MCF 10A (cell line): Measurements from ENCODE around the gene PIEZO1. TPM values are rescaled to one million over a fixed set of nuclear protein-coding genes. Genes with fewer than 3 reads are reported as not detected.

Experiments used
- BruUV-seq: library from RNA; stranded (reverse); fragments of 400-500 nt; replicated peaks from 2 replicates; lab custom pipeline; 2021; lab: Mats Ljungman, UMichigan
- CTCF ChIA-PET: fragments of 300-600 bp; sonication (Branson Sonifier 250); formaldehyde crosslinking; extraction: SDS; loops from one replicate; lab custom pipeline; 2021; ENCODE audit warnings: antibody characterized with exemption, inconsistent platforms; lab: Yijun Ruan, JAX
- POLR2A ChIA-PET: fragments of 300-600, 350-650 bp; sonication (Branson Sonifier 250); formaldehyde crosslinking; extraction: SDS; loops from one replicate; lab custom pipeline; 2020; ENCODE audit warnings: antibody characterized with exemption, inconsistent platforms; lab: Yijun Ruan, JAX
- DNase-seq: peaks from one replicate; pipeline ENCODE4 v3.0.0-alpha.2; 2018; ENCODE audit not compliant: unreplicated experiment
- H3K27ac Mint-ChIP-seq: one replicate; pipeline ENCODE4 v1.8.0; 2022; ENCODE audit warnings: mild to moderate bottlenecking, low read depth, mixed read lengths; ENCODE audit not compliant: unreplicated experiment
- H3K27me3 Mint-ChIP-seq: one replicate; pipeline ENCODE4 v1.8.0; 2022; ENCODE audit warnings: mixed read lengths; ENCODE audit not compliant: insufficient read depth, unreplicated experiment
- H3K36me3 Mint-ChIP-seq: one replicate; pipeline ENCODE4 v1.8.0; 2022; ENCODE audit warnings: mild to moderate bottlenecking, moderate library complexity, mixed read lengths; ENCODE audit not compliant: insufficient read depth, unreplicated experiment
- H3K4me1 Mint-ChIP-seq: one replicate; pipeline ENCODE4 v1.8.0; 2022; ENCODE audit warnings: mixed read lengths; ENCODE audit not compliant: insufficient read depth, unreplicated experiment
- H3K4me3 Mint-ChIP-seq: one replicate; pipeline ENCODE4 v1.8.0; 2022; ENCODE audit warnings: mild to moderate bottlenecking, moderate library complexity, mixed read lengths; ENCODE audit not compliant: unreplicated experiment
- H3K9me3 Mint-ChIP-seq: one replicate; pipeline ENCODE4 v1.8.0; 2022; ENCODE audit warnings: mixed read lengths; ENCODE audit not compliant: unreplicated experiment
- intact Hi-C: fragments of 100-400 bp; cut with micrococcal nuclease; formaldehyde crosslinking; loops from 2 replicates; pipeline ENCODE4 v1.14.1; 2022
- total RNA-seq: library from RNA; stranded (reverse); gene quantifications from 2 replicates; pipeline ENCODE4 v1.2.3, GENCODE V29; 2022
- TF ChIP-seq, protein P1 (sequence below): fragments of 200-600 bp; IDR thresholded peaks from one replicate; pipeline ENCODE4 v1.8.0; 2022; ENCODE audit warnings: antibody characterized with exemption, mild to moderate bottlenecking; ENCODE audit not compliant: unreplicated experiment

The PIEZO1 gene
- total RNA-seq, 1 experiment from 2014 or later, result 193 TPM

DNA sequence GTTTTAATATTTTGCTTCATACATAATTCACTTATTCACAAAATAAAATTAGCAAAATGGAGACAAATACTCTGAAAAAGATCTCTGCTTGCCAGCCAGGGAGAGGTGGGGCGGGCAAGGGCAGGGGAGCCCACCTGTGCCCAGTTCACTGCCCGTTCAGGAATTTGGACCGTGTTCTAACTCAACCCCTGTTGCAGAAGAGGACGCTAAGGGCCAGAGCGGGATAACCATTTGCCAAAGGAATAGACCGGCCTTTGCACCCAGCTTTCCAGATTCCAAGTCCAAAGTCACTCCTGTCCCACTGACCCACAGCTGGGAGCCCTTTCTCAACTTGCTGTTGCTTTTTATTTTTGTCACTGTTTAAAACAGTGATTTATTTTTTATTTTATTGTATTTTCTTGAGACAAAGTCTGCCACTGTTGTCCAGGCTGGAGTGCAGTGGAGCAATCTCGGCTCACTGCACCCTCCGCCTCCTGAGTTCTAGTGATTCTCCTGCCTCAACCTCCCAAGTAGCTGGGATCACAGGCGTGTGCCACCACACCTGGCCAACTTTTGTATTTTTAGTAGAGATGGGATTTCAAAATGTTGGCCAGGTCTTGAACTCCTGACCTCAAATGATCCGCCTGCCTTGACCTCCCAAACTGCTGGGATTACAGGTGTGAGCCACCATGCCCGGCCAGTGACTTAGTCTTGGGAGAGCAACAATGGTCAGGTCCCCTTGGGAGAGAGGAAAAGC is 2.7 kb upstream of the PIEZO1 start:
- no peak for DNase-seq
- ChIA-PET CTCF (interaction anchor here (0.6 to 3.2 kb wide), 6 partner anchors 21 to 827 kb away, joined by 3 to 21 read pairs (median 4); no protein-coding TSS in a partner anchor), POLR2A (interaction anchor here (0.6 to 1.4 kb wide), 5 partner anchors 12 to 870 kb away, joined by 3 to 4 read pairs (median 3); partner anchors contain the start of genes CHMP1A and SPATA33)
- H3K27me3 Mint-ChIP-seq, result no peaks in the 10 kb centered on the region
- peaks cover 9% of the 10 kb centered on the region for H3K4me1 Mint-ChIP-seq
- no peaks in the 10 kb centered on the region for H3K9me3 Mint-ChIP-seq
- TF ChIP-seq, protein P1, sequence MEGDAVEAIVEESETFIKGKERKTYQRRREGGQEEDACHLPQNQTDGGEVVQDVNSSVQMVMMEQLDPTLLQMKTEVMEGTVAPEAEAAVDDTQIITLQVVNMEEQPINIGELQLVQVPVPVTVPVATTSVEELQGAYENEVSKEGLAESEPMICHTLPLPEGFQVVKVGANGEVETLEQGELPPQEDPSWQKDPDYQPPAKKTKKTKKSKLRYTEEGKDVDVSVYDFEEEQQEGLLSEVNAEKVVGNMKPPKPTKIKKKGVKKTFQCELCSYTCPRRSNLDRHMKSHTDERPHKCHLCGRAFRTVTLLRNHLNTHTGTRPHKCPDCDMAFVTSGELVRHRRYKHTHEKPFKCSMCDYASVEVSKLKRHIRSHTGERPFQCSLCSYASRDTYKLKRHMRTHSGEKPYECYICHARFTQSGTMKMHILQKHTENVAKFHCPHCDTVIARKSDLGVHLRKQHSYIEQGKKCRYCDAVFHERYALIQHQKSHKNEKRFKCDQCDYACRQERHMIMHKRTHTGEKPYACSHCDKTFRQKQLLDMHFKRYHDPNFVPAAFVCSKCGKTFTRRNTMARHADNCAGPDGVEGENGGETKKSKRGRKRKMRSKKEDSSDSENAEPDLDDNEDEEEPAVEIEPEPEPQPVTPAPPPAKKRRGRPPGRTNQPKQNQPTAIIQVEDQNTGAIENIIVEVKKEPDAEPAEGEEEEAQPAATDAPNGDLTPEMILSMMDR, result no peak
- H3K4me3 Mint-ChIP-seq, result no peak overlapping the region
- H3K27ac Mint-ChIP-seq, result no peak overlapping the region
- H3K36me3 Mint-ChIP-seq, result no peaks in the 10 kb centered on the region
- no TSS peak for BruUV-seq
- intact Hi-C loops, result no loop called here

DNA sequence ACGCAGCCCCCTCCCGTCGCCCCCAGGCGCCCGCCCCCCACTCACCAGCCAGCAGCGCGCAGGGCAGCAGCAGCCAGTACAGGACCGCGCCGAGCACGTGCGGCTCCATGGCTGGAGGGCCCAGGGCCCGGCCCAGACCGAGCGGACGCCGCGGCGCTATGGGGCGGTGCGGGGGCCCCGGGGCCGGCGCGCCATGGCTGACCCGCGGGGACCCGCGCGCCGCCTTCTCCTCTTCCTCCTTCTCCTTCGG is 239 bp downstream of the PIEZO1 start:
- H3K4me1 Mint-ChIP-seq, result peaks cover 25% of the 10 kb centered on the region
- H3K9me3 Mint-ChIP-seq, result no peaks in the 10 kb centered on the region
- POLR2A ChIA-PET, result interaction anchor here (0.6 to 3.7 kb wide), 16 partner anchors 9 to 214 kb away, joined by 3 to 24 read pairs (median 4); partner anchors contain the start of genes APRT and CDT1
- no TSS peak for BruUV-seq
- H3K4me3 Mint-ChIP-seq, result peak overlapping the region; percentile 68
- CTCF ChIA-PET, result interaction anchor here (0.6 to 6.0 kb wide), 3 partner anchors 30 to 49 kb away, joined by 3 to 61 read pairs (median 6); no protein-coding TSS in a partner anchor
- intact Hi-C loops, result loop anchor here (1.0 kb wide), 1 partner anchor 47 kb away; no protein-coding TSS in a partner anchor
- peak overlapping the region; percentile 27 for H3K27ac Mint-ChIP-seq
- no peaks in the 10 kb centered on the region for H3K36me3 Mint-ChIP-seq
- H3K27me3 Mint-ChIP-seq, result no peaks in the 10 kb centered on the region
- no peak for DNase-seq
- TF ChIP-seq, protein P1, result no peak

DNA sequence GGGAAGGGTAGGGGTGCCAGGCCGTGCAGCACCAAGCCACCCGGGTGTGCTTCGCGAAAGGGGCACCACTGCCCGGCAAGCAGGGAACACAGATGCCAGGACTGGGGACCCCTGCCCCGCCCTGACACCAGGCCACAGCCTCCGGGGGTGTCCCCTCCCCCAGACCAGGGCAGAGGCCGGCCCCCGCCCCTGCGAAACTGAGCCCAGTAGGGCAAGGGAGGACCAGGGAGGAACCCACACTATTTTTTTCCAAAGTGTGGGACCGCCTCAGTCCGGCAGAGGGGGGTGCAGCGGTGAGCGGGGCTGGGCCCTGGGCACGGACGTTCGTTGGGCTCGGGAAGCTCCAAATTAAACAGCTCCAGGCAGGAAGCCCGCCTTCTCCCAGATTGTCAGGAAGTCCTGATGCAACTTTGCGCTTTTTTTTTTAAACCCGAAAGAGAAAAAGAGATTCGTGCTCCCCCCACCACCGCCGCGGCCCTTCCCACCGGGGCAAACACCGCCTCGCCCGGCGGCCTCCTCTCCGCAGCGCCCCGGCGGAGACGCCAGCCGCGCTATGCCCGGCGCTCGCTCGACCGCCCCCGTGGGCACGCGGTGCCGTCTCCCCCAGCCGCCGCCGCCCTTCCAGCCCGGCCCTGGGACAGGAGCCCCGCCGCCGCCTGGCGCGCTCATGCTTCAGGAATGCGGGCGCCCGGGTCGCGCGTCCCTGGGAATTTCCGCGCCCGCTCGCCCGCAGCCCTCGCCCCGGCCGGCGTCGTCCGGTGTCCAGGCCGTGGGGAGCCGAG is 755 bp downstream of the PIEZO1 start:
- Mint-ChIP-seq H3K4me1 (peaks cover 25% of the 10 kb centered on the region), H3K27me3 (no peaks in the 10 kb centered on the region), H3K27ac (peak overlapping the region; percentile 83), H3K4me3 (peak overlapping the region; percentile 68), H3K36me3 (no peaks in the 10 kb centered on the region), H3K9me3 (no peaks in the 10 kb centered on the region)
- intact Hi-C loops, result no loop called here
- TF ChIP-seq, protein P1, result peak; percentile 42
- no TSS peak for BruUV-seq
- CTCF ChIA-PET, result interaction anchor here (0.6 to 6.0 kb wide), 6 partner anchors 31 to 383 kb away, joined by 3 to 61 read pairs (median 5); no protein-coding TSS in a partner anchor
- peak; percentile 87 for DNase-seq
- POLR2A ChIA-PET, result interaction anchor here (0.6 to 5.3 kb wide), 18 partner anchors 10 to 214 kb away, joined by 3 to 57 read pairs (median 5); partner anchors contain the start of genes APRT, CDT1 and ZC3H18
